SK-N-SH (cell line): ENCODE measurements around the gene MRPL55. TPM values are rescaled to one million over a fixed set of nuclear protein-coding genes. Genes with fewer than 3 reads are reported as not detected.

Experiments
- CTCF ChIA-PET: fragments of 300-600, 350-600 bp; formaldehyde crosslinking; extraction: SDS; loops from one replicate; lab custom pipeline; 2021; lab: Yijun Ruan, JAX
- POLR2A ChIA-PET: fragments of 350-600 bp; sonication (Branson Sonifier 250); formaldehyde crosslinking; extraction: SDS; loops from one replicate; lab custom pipeline; 2020; ENCODE audit warnings: antibody characterized with exemption, inconsistent platforms; lab: Yijun Ruan, JAX
- DNase-seq: peaks from one replicate; pipeline ENCODE4 v3.0.0; 2012
- H2AFZ ChIP-seq: fragments of 200-600 bp; sonication (generic); 2 replicates; pipeline ENCODE4 v1.8.1; 2016; ENCODE audit warnings: antibody characterized with exemption, mild to moderate bottlenecking, low read depth
- H3F3A ChIP-seq: fragments of 200-600 bp; sonication (generic); replicated peaks from 2 replicates; pipeline ENCODE3; 2016; ENCODE audit warnings: antibody characterized with exemption, mild to moderate bottlenecking; ENCODE audit not compliant: insufficient read depth
- H3K27ac ChIP-seq, 2 experiments: fragments of 200-500 bp in 1 of 2; fragments of 200-600 bp in 1 of 2; sonication (Bioruptor generic) in 1 of 2; sonication (generic), shearing (Covaris generic) in 1 of 2; 2 replicates each; pipeline versions ENCODE4 v1.5.1 to v1.6.1; 2014 to 2016; ENCODE audit warnings: low read depth in 2 of 2, inconsistent platforms in 1 of 2, low read length in 1 of 2, mild to moderate bottlenecking in 1 of 2, mixed read lengths in 1 of 2
- H3K27me3 ChIP-seq: fragments of 200-600 bp; sonication (generic), shearing (Covaris generic); 2 replicates; pipeline ENCODE4 v1.6.1; 2016; ENCODE audit warnings: mixed run types; ENCODE audit not compliant: insufficient read depth
- H3K36me3 ChIP-seq, 2 experiments: fragments of 200-500 bp in 1 of 2; fragments of 200-600 bp in 1 of 2; sonication (Bioruptor generic) in 1 of 2; sonication (generic) in 1 of 2; replicated peaks in 1 of 2; 2 replicates each; pipeline versions ENCODE3 to v1.5.1; 2014 to 2016; ENCODE audit warnings: low read length in 1 of 2, mild to moderate bottlenecking in 1 of 2; ENCODE audit not compliant: insufficient read depth in 2 of 2, control insufficient read depth in 1 of 2
- H3K4me1 ChIP-seq, 2 experiments: fragments of 200-500 bp in 1 of 2; fragments of 200-600 bp in 1 of 2; sonication (Bioruptor generic) in 1 of 2; sonication (generic), shearing (Covaris generic) in 1 of 2; 2 replicates each; pipeline versions ENCODE4 v1.5.1 to v1.6.1; 2014 to 2016; ENCODE audit warnings: low read depth in 1 of 2, low read length in 1 of 2, mixed run types in 1 of 2; ENCODE audit not compliant: insufficient read depth in 2 of 2, control insufficient read depth in 1 of 2
- H3K4me2 ChIP-seq: fragments of 200-600 bp; sonication (generic), shearing (Covaris generic); 2 replicates; pipeline ENCODE4 v1.6.1; 2017; ENCODE audit warnings: mixed run types
- H3K4me3 ChIP-seq, 2 experiments: fragments of 200-500 bp in 1 of 2; fragments of 200-600 bp in 1 of 2; sonication (Bioruptor generic) in 1 of 2; sonication (generic), shearing (Covaris generic) in 1 of 2; 2 replicates each; pipeline versions ENCODE4 v1.5.1 to v1.8.1; 2014 to 2016; ENCODE audit warnings: low read depth in 2 of 2, inconsistent platforms in 1 of 2, low read length in 1 of 2, mild to moderate bottlenecking in 1 of 2, mixed read lengths in 1 of 2, moderate library complexity in 1 of 2
- H3K79me2 ChIP-seq: fragments of 200-600 bp; sonication (generic); 2 replicates; pipeline ENCODE4 v1.8.1; 2017; ENCODE audit warnings: mild to moderate bottlenecking; ENCODE audit not compliant: insufficient read depth
- H3K9ac ChIP-seq: fragments of 200-600 bp; sonication (generic); 2 replicates; pipeline ENCODE4 v1.6.1; 2017; ENCODE audit warnings: mixed run types
- H3K9me2 ChIP-seq: fragments of 200-600 bp; sonication (generic); 2 replicates; pipeline ENCODE4 v1.6.1; 2017; ENCODE audit warnings: mixed run types
- H3K9me3 ChIP-seq: fragments of 200-600 bp; sonication (generic); 2 replicates; pipeline ENCODE4 v1.6.1; 2017; ENCODE audit warnings: mixed run types, mild to moderate bottlenecking, moderate library complexity
- H4K20me1 ChIP-seq: fragments of 200-600 bp; sonication (generic); 2 replicates; pipeline ENCODE4 v1.6.1; 2017; ENCODE audit warnings: mild to moderate bottlenecking, mixed run types; ENCODE audit not compliant: insufficient read depth
- CHD2 ChIP-seq: fragments of 150-350 bp; IDR thresholded peaks from 2 replicates; pipeline ENCODE4 v1.6.1; 2018; ENCODE audit warnings: low read length; ENCODE audit not compliant: partially characterized antibody
- EP300 ChIP-seq, 2 experiments: IDR thresholded peaks; 2 replicates each; pipeline versions ENCODE4 v1.4.0 to v1.6.1; 2012; ENCODE audit warnings: borderline replicate concordance in 1 of 2, low read depth in 1 of 2, low read length in 1 of 2
- EZH2phosphoT487 ChIP-seq: fragments of 200-600 bp; sonication (generic); IDR thresholded peaks from 2 replicates; pipeline ENCODE4 v1.6.1; 2017; ENCODE audit warnings: low read depth, mixed run types, mild to moderate bottlenecking, antibody characterized with exemption, moderate library complexity, borderline replicate concordance
- FOXM1 ChIP-seq: IDR thresholded peaks from 2 replicates; pipeline ENCODE4 v1.4.0; 2012; ENCODE audit warnings: low read depth, mild to moderate bottlenecking
- GATA2 ChIP-seq: sonication (generic); formaldehyde crosslinking; IDR thresholded peaks from 2 replicates; pipeline ENCODE4 v1.5.0; 2020; ENCODE audit warnings: mild to moderate bottlenecking, missing genetic modification reagents
- MAX ChIP-seq: IDR thresholded peaks from 2 replicates; pipeline ENCODE4 v1.4.0; 2012; ENCODE audit warnings: low read depth
- MEF2A ChIP-seq: IDR thresholded peaks from 2 replicates; pipeline ENCODE4 v1.4.0; 2012; ENCODE audit warnings: low read depth, borderline replicate concordance
- NFIC ChIP-seq: IDR thresholded peaks from 2 replicates; pipeline ENCODE4 v1.4.0; 2012; ENCODE audit warnings: borderline replicate concordance
- POLR2AphosphoS5 ChIP-seq: IDR thresholded peaks from 2 replicates; pipeline ENCODE4 v1.6.1; 2012; ENCODE audit warnings: low read depth, low read length
- REST ChIP-seq: IDR thresholded peaks from 2 replicates; pipeline ENCODE4 v1.6.1; 2012; ENCODE audit warnings: mild to moderate bottlenecking, low read depth, low read length, moderate library complexity
- SMC3 ChIP-seq: IDR thresholded peaks from 2 replicates; pipeline ENCODE4 v1.6.1; 2012; ENCODE audit warnings: low read depth, low read length, improper control_type of control experiment
- TAF1 ChIP-seq: IDR thresholded peaks from 2 replicates; pipeline ENCODE4 v1.6.1; 2012; ENCODE audit warnings: low read depth, mild to moderate bottlenecking, low read length, moderate library complexity, borderline replicate concordance
- TEAD4 ChIP-seq: IDR thresholded peaks from 2 replicates; pipeline ENCODE4 v1.4.0; 2012; ENCODE audit warnings: mild to moderate bottlenecking, borderline replicate concordance; ENCODE audit not compliant: insufficient read depth
- USF1 ChIP-seq: IDR thresholded peaks from 2 replicates; pipeline ENCODE4 v1.4.0; 2012; ENCODE audit warnings: low read depth, borderline replicate concordance
- USF2 ChIP-seq: fragments of 150-350 bp; IDR thresholded peaks from 2 replicates; pipeline ENCODE4 v1.6.1; 2017; ENCODE audit warnings: antibody characterized with exemption, low read length, low read depth, borderline replicate concordance
- YY1 ChIP-seq: IDR thresholded peaks from 2 replicates; pipeline ENCODE4 v1.4.0; 2012; ENCODE audit warnings: low read depth, mild to moderate bottlenecking
- WGBS: methylation state at CpG from one replicate; pipeline ENCODE4 v1.1.6; 2017; ENCODE audit warnings: low lambda C conversion rate; 5-methylcytosine and 5-hydroxymethylcytosine counted together
- polyA plus RNA-seq, 3 experiments: library from polyadenylated mRNA; depleted of rRNA; stranded (reverse); fragments of >200 nt; gene quantifications; 2 replicates each; pipeline ENCODE4 v1.2.3, GENCODE V29; 2012

MRPL55 gene
- polyA plus RNA-seq, 1 of the 3 experiments (the other 2 are of a cell fraction), result 75.3 TPM

GRCh38 chr1:228136901-228137300 is 27.8 kb upstream of the MRPL55 start:
- no peak for DNase-seq
- POLR2A ChIA-PET, result no interaction called here
- Histone ChIP-seq H3F3A (no peaks in the 10 kb centered on the region), H3K9ac (no peak overlapping the region), H3K4me2 (no peak overlapping the region), H2AFZ (no peak overlapping the region), H3K27ac (no peak overlapping the region), H3K36me3 (peaks cover 0 to 2% of the 10 kb centered on the region in 2 experiments), H3K27me3 (peaks cover 38% of the 10 kb centered on the region; the same call in 1 of the 2 replicates), H3K9me2 (no peaks in the 10 kb centered on the region), H3K9me3 (no peaks in the 10 kb centered on the region), H3K4me3 (no peak overlapping the region), H3K79me2 (peaks cover 18% of the 10 kb centered on the region), H4K20me1 (peaks cover 12% of the 10 kb centered on the region), H3K4me1 (peaks cover 7 to 12% of the 10 kb centered on the region in 2 experiments; a peak in 2 of 4 replicates)
- TF ChIP-seq CHD2, result no peak
- TF ChIP-seq EZH2phosphoT487, result no peak
- TF ChIP-seq POLR2AphosphoS5, result no peak
- 5% methylated on average over 1 of the region's 1 CpG for WGBS
- CTCF ChIA-PET, result interaction anchor here (1.4 to 4.5 kb wide), 3 partner anchors 12 to 44 kb away, joined by 4 to 22 read pairs (median 6); partner anchors contain the start of gene IBA57

- H2AFZ ChIP-seq, result no peak overlapping the region
- no peaks in the 10 kb centered on the region for H3K36me3 ChIP-seq
- 45% methylated on average over 12 of the region's 12 CpGs for WGBS
- CTCF ChIA-PET, result interaction anchor here (0.9 to 1.9 kb wide), 2 partner anchors 24 to 32 kb away, joined by 3 to 6 read pairs; partner anchors contain the start of gene IBA57
- no peaks in the 10 kb centered on the region for H3K9me2 ChIP-seq
- no peak overlapping the region for H3K4me2 ChIP-seq
- no peaks in the 10 kb centered on the region for H4K20me1 ChIP-seq
- peaks cover 38% of the 10 kb centered on the region; the same call in 1 of the 2 replicates for H3K27me3 ChIP-seq
- no peak overlapping the region for H3K4me3 ChIP-seq
- no peak overlapping the region for H3K27ac ChIP-seq
- no peaks in the 10 kb centered on the region for H3K9me3 ChIP-seq
- H3K9ac ChIP-seq, result no peak overlapping the region
- DNase-seq, result no peak
- H3K79me2 ChIP-seq, result no peaks in the 10 kb centered on the region
- TF ChIP-seq MAX (no peak), TEAD4 (no peak), FOXM1 (no peak), USF2 (no peak), EP300 (IDR thresholded peaks at IDR 0.05; ENCODE audit: borderline replicate concordance in 1 of 2, low read depth in 1 of 2, low read length in 1 of 2) (no peak), YY1 (no peak), MEF2A (no peak)
- TF ChIP-seq, all 33 proteins: peak for 0
- no peaks in the 10 kb centered on the region; a peak in 1 of 4 replicates for H3K4me1 ChIP-seq
- POLR2A ChIA-PET, result no interaction called here
- H3F3A ChIP-seq, result no peaks in the 10 kb centered on the region
Observed at GRCh38 chr1:228134591-228134990, 25.5 kb upstream of the MRPL55 start.

- Histone ChIP-seq H3K27me3 (peaks cover 28% of the 10 kb centered on the region; the same call in 1 of the 2 replicates), H3K79me2 (no peaks in the 10 kb centered on the region), H3K9me3 (no peaks in the 10 kb centered on the region), H3K4me3 (no peak overlapping the region), H3K4me2 (no peak overlapping the region), H3K36me3 (no peaks in the 10 kb centered on the region), H3K27ac (no peak overlapping the region), H3K9ac (no peak overlapping the region), H3K9me2 (no peaks in the 10 kb centered on the region), H3F3A (no peaks in the 10 kb centered on the region), H3K4me1 (no peaks in the 10 kb centered on the region), H4K20me1 (no peaks in the 10 kb centered on the region), H2AFZ (no peak overlapping the region)
- ChIA-PET CTCF (interaction anchor here (0.9 to 5.2 kb wide), 9 partner anchors 11 to 385 kb away, joined by 3 to 38 read pairs (median 5); partner anchors contain the start of genes IBA57 and MRPL55), POLR2A (no interaction called here)
- DNase-seq, result no peak
- 58% methylated on average over 2 of the region's 2 CpGs for whole genome bisulfite sequencing
- TF ChIP-seq USF1 (no peak), FOXM1 (no peak), TAF1 (no peak), GATA2 (CRISPR knock-in tag) (no peak), NFIC (no peak), REST (no peak), SMC3 (no peak)
Observed at GRCh38 chr1:228131766-228132165, 22.7 kb upstream of the MRPL55 start.
